GM12878 (cell line): Measurements from ENCODE around the gene ATF7. TPM values are rescaled to one million over a fixed set of nuclear protein-coding genes. Genes with fewer than 3 reads are reported as not detected.

Source experiments
- ATAC-seq: fragments of 200-7000 bp; cut with Tn5 transposase; 3 replicates; pipeline ENCODE4 v1.9.1; 2020; ENCODE audit warnings: mild to moderate bottlenecking, moderate library complexity
- BruUV-seq: library from RNA; stranded (reverse); fragments of 400-500 nt; replicated peaks from 2 replicates; lab custom pipeline; 2021; lab: Mats Ljungman, UMichigan
- CTCF ChIA-PET: fragments of 300-600 bp; sonication (Branson Sonifier 250); formaldehyde crosslinking; extraction: SDS; loops from one replicate; lab custom pipeline; 2021; ENCODE audit warnings: inconsistent platforms; lab: Yijun Ruan, JAX
- POLR2A ChIA-PET: fragments of 350-600 bp; formaldehyde crosslinking; extraction: SDS; loops from one replicate; lab custom pipeline; 2021; ENCODE audit warnings: inconsistent platforms; lab: Charles Lee
- RAD21 ChIA-PET: fragments of 300-600 bp; sonication (Branson Sonifier 250); formaldehyde crosslinking; loops from one replicate; lab custom pipeline; 2023; ENCODE audit warnings: antibody characterized with exemption; ENCODE audit not compliant: unreplicated experiment; lab: Charles Lee
- SMC1A ChIA-PET: fragments of 300-600 bp; sonication (Branson Sonifier 250); formaldehyde crosslinking; loops from one replicate; lab custom pipeline; 2023; ENCODE audit not compliant: unreplicated experiment, uncharacterized antibody; lab: Charles Lee
- DNase-seq: peaks from one replicate; pipeline ENCODE4 v3.0.0-alpha.2; 2011; ENCODE audit warnings: low read depth, low spot score
- FAIRE-seq: peaks from 3 replicates; lab custom pipeline; 2011; peaks lifted over from hg19 to GRCh38; lab: Jason Lieb, UNC
- H2AFZ ChIP-seq: 2 replicates; pipeline ENCODE4 v1.6.0; 2011; ENCODE audit warnings: low read depth, low read length, control low read depth; ENCODE audit not compliant: control insufficient read depth
- H3K27ac ChIP-seq: 2 replicates; pipeline ENCODE4 v1.5.1; 2011; ENCODE audit warnings: control low read depth; ENCODE audit not compliant: control insufficient read depth, insufficient read depth
- H3K27me3 ChIP-seq, 2 experiments: replicated peaks in 1 of 2; 2 replicates each; pipeline versions ENCODE4 v1.6.0 to v1.6.1; 2011; ENCODE audit warnings: low read length in 1 of 2; ENCODE audit not compliant: control insufficient read depth in 2 of 2, insufficient read depth in 2 of 2
- H3K36me3 ChIP-seq, 2 experiments: 2 replicates each; pipeline ENCODE4 v1.5.1; 2011; ENCODE audit warnings: low read length in 1 of 2; ENCODE audit not compliant: control insufficient read depth in 2 of 2, insufficient read depth in 2 of 2
- H3K4me1 ChIP-seq: 2 replicates; pipeline ENCODE4 v1.6.1; 2011; ENCODE audit warnings: mild to moderate bottlenecking, low read length, moderate library complexity, mixed read lengths; ENCODE audit not compliant: control insufficient read depth, insufficient read depth
- H3K4me2 ChIP-seq: 2 replicates; pipeline ENCODE4 v1.6.0; 2011; ENCODE audit warnings: control low read depth; ENCODE audit not compliant: control insufficient read depth, insufficient read depth
- H3K4me3 ChIP-seq: fragments of 200-600 bp; sonication (generic); 2 replicates; pipeline ENCODE4 v1.5.1; 2016
- H3K79me2 ChIP-seq: 2 replicates; pipeline ENCODE4 v1.6.0; 2011; ENCODE audit warnings: low read length; ENCODE audit not compliant: control insufficient read depth, insufficient read depth
- H3K9ac ChIP-seq: 2 replicates; pipeline ENCODE4 v1.8.0; 2011; ENCODE audit warnings: low read length, control low read depth, mixed read lengths; ENCODE audit not compliant: control insufficient read depth, insufficient read depth
- H3K9me3 ChIP-seq: replicated peaks from 3 replicates; pipeline ENCODE4 v1.5.1; 2011; ENCODE audit warnings: mild to moderate bottlenecking, low read length; ENCODE audit not compliant: control insufficient read depth, insufficient read depth
- H4K20me1 ChIP-seq: 2 replicates; pipeline ENCODE4 v1.6.0; 2011; ENCODE audit not compliant: control insufficient read depth, insufficient read depth
- CBX5 ChIP-seq: sonication (generic); IDR thresholded peaks from 2 replicates; pipeline ENCODE4 v1.6.1; 2016; ENCODE audit warnings: low read depth, moderate library complexity, mild to moderate bottlenecking, inconsistent platforms
- DPF2 ChIP-seq: fragments of 450-650 bp; IDR thresholded peaks from 2 replicates; pipeline ENCODE4 v1.6.1; 2017; ENCODE audit warnings: mild to moderate bottlenecking
- FOS ChIP-seq: IDR thresholded peaks from 3 replicates; pipeline ENCODE4 v1.6.1; 2011; ENCODE audit warnings: borderline replicate concordance; ENCODE audit not compliant: insufficient read length; ENCODE audit errors: extremely low read depth
- HDAC2 ChIP-seq: fragments of 200-600 bp; sonication (generic); IDR thresholded peaks from 2 replicates; pipeline ENCODE4 v1.6.1; 2017
- IKZF2 ChIP-seq, 2 experiments: fragments of 450-650 bp; IDR thresholded peaks; 2 replicates each; pipeline ENCODE4 v1.6.1; 2017; ENCODE audit warnings: mild to moderate bottlenecking in 2 of 2, moderate library complexity in 2 of 2
- IRF4 ChIP-seq: IDR thresholded peaks from 2 replicates; pipeline ENCODE4 v1.6.1; 2011; ENCODE audit warnings: low read depth, low read length
- MEF2B ChIP-seq: fragments of 450-650 bp; IDR thresholded peaks from 2 replicates; pipeline ENCODE4 v1.6.1; 2018; ENCODE audit warnings: mild to moderate bottlenecking, moderate library complexity; ENCODE audit not compliant: partially characterized antibody, poor library complexity, severe bottlenecking
- PAX8 ChIP-seq: fragments of 450-650 bp; IDR thresholded peaks from 2 replicates; pipeline ENCODE4 v1.6.1; 2017; ENCODE audit warnings: mild to moderate bottlenecking, moderate library complexity
- POLR2AphosphoS5 ChIP-seq: IDR thresholded peaks from 2 replicates; pipeline ENCODE4 v1.6.1; 2011; ENCODE audit warnings: mild to moderate bottlenecking, low read length, inconsistent platforms
- RAD21 ChIP-seq: IDR thresholded peaks from 2 replicates; pipeline ENCODE4 v1.6.1; 2011; ENCODE audit warnings: mild to moderate bottlenecking, low read depth, low read length, moderate library complexity; ENCODE audit not compliant: insufficient read depth
- RELA ChIP-seq: fragments of 450-650 bp; IDR thresholded peaks from 2 replicates; pipeline ENCODE4 v1.8.0; 2014; ENCODE audit warnings: borderline replicate concordance; ENCODE audit not compliant: partially characterized antibody
- SIN3A ChIP-seq: IDR thresholded peaks from 2 replicates; pipeline ENCODE4 v1.6.1; 2012; ENCODE audit warnings: low read depth, low read length, improper control_type of control experiment
- TARDBP ChIP-seq: IDR thresholded peaks from 2 replicates; pipeline ENCODE4 v1.6.1; 2016; ENCODE audit warnings: borderline replicate concordance
- TBL1XR1 ChIP-seq: IDR thresholded peaks from 2 replicates; pipeline ENCODE4 v1.6.1; 2012; ENCODE audit warnings: low read depth, low read length, improper control_type of control experiment
- ZBED1 ChIP-seq: IDR thresholded peaks from 2 replicates; pipeline ENCODE4 v1.6.1; 2016; ENCODE audit warnings: borderline replicate concordance
- WGBS: methylation state at CpG from one replicate; pipeline ENCODE4 v1.1.6; 2016; ENCODE audit warnings: low lambda C conversion rate; ENCODE audit not compliant: insufficient replicate concordance, insufficient coverage; ENCODE audit errors: missing lambda C conversion rate; 5-methylcytosine and 5-hydroxymethylcytosine counted together
- in situ Hi-C: fragments of 300-500 bp; cut with MboI; formaldehyde crosslinking; loops from 9 replicates; pipeline ENCODE4 v1.14.3; 2018; ENCODE audit warnings: mixed read lengths
- intact Hi-C: fragments of 100-400 bp; cut with micrococcal nuclease; formaldehyde crosslinking; loops from one replicate; pipeline ENCODE4 v1.14.2; 2022; ENCODE audit not compliant: unreplicated experiment
- polyA plus RNA-seq, 11 experiments: library from polyadenylated mRNA; depleted of rRNA in 4 of 11; unstranded in 6 of 11; stranded (reverse) in 5 of 11; fragments of >200 nt; fragmentation: Nextera tagmentation in 4 of 11; fragmentation: Illumina TruSeq in 1 of 11; extraction: Ambion mirVana in 4 of 11; extraction: Trizol in 1 of 11; gene quantifications; 1 replicate in 1 of 11; 2 replicates in 10 of 11; pipeline versions ENCODE4 v1.2.1 to v1.2.3, GENCODE V29; 2011 to 2016; ENCODE audit warnings: inconsistent platforms in 2 of 11, missing spikeins in 2 of 11, low read depth in 1 of 11
- total RNA-seq, 4 experiments: library from RNA; depleted of rRNA in 3 of 4; stranded (reverse); fragments of >200 nt in 3 of 4; fragmentation: Illumina TruSeq in 1 of 4; extraction: Trizol in 1 of 4; gene quantifications; 2 replicates each; pipeline versions ENCODE4 v1.2.1 to v1.2.3, GENCODE V29; 2013 to 2021
- TF ChIP-seq, protein P1 (sequence below): fragments of 450-650 bp; IDR thresholded peaks from 2 replicates; pipeline ENCODE4 v1.6.1; 2017; ENCODE audit warnings: mild to moderate bottlenecking

Gene ATF7
- total and polyA plus RNA-seq, 10 of the 15 experiments (the other 5 are each of a cell fraction or from before 2014, with no cell fraction given): 9.1 to 30.7 (median 21.8) TPM

DNA sequence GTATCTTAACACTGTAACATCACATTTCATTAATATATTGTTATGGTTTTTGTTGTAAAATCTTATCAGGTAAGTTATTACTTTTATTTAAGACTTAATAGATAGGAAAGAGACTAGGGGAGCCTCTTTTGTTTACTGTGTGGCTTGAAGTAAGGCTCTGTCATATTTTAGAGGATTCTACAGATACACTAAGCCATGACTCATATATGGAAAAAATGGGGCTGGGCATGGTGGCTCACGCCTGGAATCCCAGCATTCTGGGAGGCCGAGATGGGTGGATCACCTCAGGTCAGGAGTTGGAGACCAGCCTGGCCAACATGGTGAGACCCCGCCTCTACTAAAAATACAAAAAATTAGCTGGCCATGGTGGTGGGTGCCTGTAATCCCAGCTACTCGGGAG lies 95.3 kb downstream of the ATF7 start (continued):
- no peak for TF ChIP-seq POLR2AphosphoS5

DNA sequence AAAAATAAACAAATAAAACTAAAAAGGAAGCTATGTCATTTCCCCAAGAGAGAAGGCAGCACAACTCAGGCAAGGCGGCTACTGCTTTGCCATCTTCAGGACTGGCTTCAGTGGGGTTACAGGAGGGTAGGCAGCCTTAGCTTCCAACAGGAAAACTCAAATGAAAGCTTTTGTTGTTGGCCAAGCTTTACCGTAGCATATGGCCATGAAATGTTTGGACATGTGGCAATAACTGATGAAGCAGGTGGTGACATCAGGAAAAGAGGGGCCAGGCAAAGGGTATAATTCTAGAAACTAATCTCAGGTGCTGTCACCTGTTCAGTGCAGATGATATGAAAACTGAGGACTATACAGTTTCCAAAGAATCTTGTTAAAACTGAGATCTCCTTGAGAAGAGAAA lies 96.1 kb downstream of the ATF7 start:
- ChIA-PET POLR2A (interaction anchor here (0.6 to 1.1 kb wide), 2 partner anchors 8 to 176 kb away, joined by 4 to 5 read pairs; no protein-coding TSS in a partner anchor), SMC1A (no interaction called here), RAD21 (interaction anchor here (0.6 kb wide), 1 partner anchor 108 kb away, joined by 3 read pairs; no protein-coding TSS in a partner anchor), CTCF (interaction anchor here (0.6 to 0.9 kb wide), 2 partner anchors 13 to 100 kb away, joined by 3 read pairs; no protein-coding TSS in a partner anchor)
- no TSS peak for BruUV-seq
- no peaks in the 10 kb centered on the region for H3K27me3 ChIP-seq
- H3K27ac ChIP-seq: no peak overlapping the region
- H3K4me2 ChIP-seq: no peak overlapping the region
- H3K9me3 ChIP-seq: no peaks in the 10 kb centered on the region
- DNase-seq (no peak), FAIRE-seq (no peak), ATAC-seq (no peak)
- no peaks in the 10 kb centered on the region for H3K4me1 ChIP-seq
- peaks cover 6 to 18% of the 10 kb centered on the region in 2 experiments for H3K36me3 ChIP-seq
- intact Hi-C loops (no loop called here), in situ Hi-C loops (no loop called here)
- H3K79me2 ChIP-seq: no peaks in the 10 kb centered on the region
- H2AFZ ChIP-seq: no peak overlapping the region
- 100% methylated on average over 2 of the region's 2 CpGs for WGBS
- TF ChIP-seq SIN3A: no peak
- no peak for TF ChIP-seq PAX8
- TF ChIP-seq MEF2B: no peak
- no peak overlapping the region for H3K4me3 ChIP-seq
- no peaks in the 10 kb centered on the region for H4K20me1 ChIP-seq
- no peak overlapping the region for H3K9ac ChIP-seq

DNA sequence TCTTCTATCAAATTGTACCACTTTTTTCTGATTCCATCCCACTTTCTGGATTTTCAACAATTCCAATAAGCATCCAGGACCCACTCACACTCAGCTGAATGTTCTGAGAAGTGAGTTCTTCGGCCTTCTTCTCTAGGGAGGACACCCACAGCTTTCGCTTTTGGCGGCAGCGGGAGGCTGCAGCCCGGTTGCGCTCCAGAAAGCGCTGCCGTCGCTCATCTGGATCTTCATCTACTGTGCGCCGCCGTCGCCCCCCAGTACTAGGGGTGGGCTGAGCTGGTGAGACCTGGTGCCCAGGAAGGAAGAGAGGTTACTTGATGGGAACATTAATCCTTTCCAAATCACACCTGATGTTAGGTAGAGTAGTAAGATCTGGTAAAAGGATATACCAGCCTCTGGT lies 101.7 kb downstream of the ATF7 start:
- no peaks in the 10 kb centered on the region for H3K27me3 ChIP-seq
- no peak overlapping the region for H3K9ac ChIP-seq
- POLR2A ChIA-PET: no interaction called here
- H3K4me2 ChIP-seq: no peak overlapping the region
- in situ Hi-C loops: no loop called here
- no peak overlapping the region for H3K4me3 ChIP-seq
- RAD21 ChIA-PET: no interaction called here
- no peak overlapping the region for H3K27ac ChIP-seq
- DNase-seq (no peak), ATAC-seq (no peak), FAIRE-seq (no peak)
- H3K79me2 ChIP-seq: no peaks in the 10 kb centered on the region
- no TSS peak for BruUV-seq
- peaks cover 5 to 10% of the 10 kb centered on the region in 2 experiments; a peak in 3 of 4 replicates for H3K36me3 ChIP-seq
- H2AFZ ChIP-seq: no peak overlapping the region
- SMC1A ChIA-PET: no interaction called here
- CTCF ChIA-PET: interaction anchor here (0.6 kb wide), 1 partner anchor 125 kb away, joined by 3 read pairs; no protein-coding TSS in a partner anchor
- no peaks in the 10 kb centered on the region for H4K20me1 ChIP-seq
- 99% methylated on average over 13 of the region's 13 CpGs for WGBS
- no peaks in the 10 kb centered on the region for H3K9me3 ChIP-seq
- intact Hi-C loops: no loop called here
- H3K4me1 ChIP-seq: no peaks in the 10 kb centered on the region
- TF ChIP-seq, protein P1, sequence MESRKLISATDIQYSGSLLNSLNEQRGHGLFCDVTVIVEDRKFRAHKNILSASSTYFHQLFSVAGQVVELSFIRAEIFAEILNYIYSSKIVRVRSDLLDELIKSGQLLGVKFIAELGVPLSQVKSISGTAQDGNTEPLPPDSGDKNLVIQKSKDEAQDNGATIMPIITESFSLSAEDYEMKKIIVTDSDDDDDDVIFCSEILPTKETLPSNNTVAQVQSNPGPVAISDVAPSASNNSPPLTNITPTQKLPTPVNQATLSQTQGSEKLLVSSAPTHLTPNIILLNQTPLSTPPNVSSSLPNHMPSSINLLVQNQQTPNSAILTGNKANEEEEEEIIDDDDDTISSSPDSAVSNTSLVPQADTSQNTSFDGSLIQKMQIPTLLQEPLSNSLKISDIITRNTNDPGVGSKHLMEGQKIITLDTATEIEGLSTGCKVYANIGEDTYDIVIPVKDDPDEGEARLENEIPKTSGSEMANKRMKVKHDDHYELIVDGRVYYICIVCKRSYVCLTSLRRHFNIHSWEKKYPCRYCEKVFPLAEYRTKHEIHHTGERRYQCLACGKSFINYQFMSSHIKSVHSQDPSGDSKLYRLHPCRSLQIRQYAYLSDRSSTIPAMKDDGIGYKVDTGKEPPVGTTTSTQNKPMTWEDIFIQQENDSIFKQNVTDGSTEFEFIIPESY: no peak
- TF ChIP-seq IRF4: no peak
- TF ChIP-seq ZBED1: no peak
- no peak for TF ChIP-seq RAD21
- TF ChIP-seq HDAC2: no peak
- no peak for TF ChIP-seq FOS
- no peak for TF ChIP-seq RELA
- no peak for TF ChIP-seq TARDBP
- no peak for TF ChIP-seq IKZF2 (IDR thresholded peaks at IDR 0.05)
- TF ChIP-seq TBL1XR1: no peak
- no peak for TF ChIP-seq CBX5
- no peak for TF ChIP-seq DPF2
